Dermis microvascular lymphatic vessel endothelial cell (primary cell): ENCODE results near the gene GAS2L1. TPM values are rescaled to one million over a fixed set of nuclear protein-coding genes. Genes with fewer than 3 reads are reported as not detected.

ENCODE experiments used
- DNase-seq, 2 donors: peaks; one replicate each; pipeline versions ENCODE4 v3.0.0 to v3.0.0-alpha.2; 2010; ENCODE audit warnings: low read depth in 2 of 2
- total RNA-seq: library from RNA; depleted of rRNA; stranded (reverse); fragments of >200 nt; gene quantifications from 2 replicates; pipeline ENCODE4 v1.2.1, GENCODE V29; 2014

GAS2L1 gene
- total RNA-seq, 1 donor from 2014 or later = 11.8 TPM

DNA sequence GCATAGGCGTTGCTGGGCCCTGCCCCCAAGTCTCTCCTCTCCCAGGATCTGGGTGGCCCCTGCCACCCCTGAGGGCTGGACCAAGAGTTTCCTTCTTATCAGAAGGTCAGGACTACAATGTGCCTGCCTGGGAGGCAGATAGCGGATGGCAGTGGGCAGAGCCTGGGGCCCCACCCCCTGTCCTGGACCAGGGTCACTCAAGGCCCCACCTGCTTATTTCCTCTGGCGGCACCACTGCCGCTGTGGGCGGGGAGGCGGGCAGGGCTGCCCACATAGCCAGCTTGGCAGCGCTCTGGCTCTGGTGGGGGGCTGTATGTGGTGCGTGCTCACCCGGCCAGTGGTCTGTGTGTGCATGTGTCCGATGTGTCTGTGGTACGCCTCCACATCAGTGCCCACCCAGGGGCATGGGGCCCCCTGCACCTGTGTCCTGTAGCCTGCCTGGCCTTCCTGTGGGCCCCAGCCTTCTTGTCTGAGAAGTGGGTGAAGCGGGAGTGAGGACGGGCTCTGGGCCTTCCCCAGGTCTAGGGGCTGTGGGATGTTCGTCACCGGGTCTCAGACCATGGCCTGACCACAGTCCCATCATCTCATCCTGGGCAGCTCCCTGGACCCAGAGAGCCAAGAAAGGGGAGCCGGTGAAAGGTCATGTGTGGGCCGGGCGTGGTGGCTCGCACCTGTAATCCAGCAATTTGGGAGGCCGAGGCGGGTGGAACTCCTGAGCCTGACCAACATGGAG is 3.0 kb downstream of the GAS2L1 start:
- peak in 1 of 2 donors; percentile 76 for DNase-seq

DNA sequence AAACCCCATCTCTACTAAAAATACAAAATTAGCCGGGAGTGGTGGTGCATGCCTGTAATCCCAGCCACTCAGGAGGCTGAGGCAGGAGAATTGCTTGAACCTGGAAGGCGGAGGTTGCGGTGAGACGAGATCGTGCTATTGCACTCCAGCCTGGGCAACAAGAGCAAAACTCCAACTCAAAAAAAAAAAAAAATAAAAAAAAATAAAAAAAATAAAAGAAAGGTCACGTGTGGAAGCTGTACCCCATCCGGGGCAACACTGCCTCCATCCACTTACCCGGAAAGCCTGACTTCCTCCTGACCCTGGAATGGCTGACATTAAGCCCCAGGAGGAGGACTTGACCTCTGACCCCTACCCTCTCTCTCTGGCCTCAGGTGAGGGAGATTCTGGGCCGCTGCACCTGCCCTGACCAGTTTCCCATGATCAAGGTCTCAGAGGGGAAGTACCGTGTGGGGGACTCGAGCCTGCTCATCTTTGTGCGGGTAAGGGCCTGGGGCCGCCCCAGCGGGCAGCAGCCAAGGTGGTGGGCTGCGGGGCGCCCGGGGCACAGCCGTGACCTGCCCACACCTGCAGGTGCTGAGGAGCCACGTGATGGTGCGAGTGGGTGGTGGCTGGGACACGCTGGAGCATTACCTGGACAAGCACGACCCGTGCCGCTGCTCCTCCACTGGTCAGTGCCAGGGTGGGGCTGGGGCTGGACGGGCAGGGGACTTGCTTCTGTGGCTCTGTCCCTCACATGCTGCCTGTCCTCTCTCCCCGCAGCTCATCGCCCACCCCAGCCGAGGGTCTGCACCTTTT is 3.8 kb downstream of the GAS2L1 start:
- peak in 1 of 2 donors; percentile 12 for DNase-seq

- peak; percentile 94 to 99 for DNase-seq
Observed at GRCh38 chr22:29310863-29311339, 4.5 kb downstream of the GAS2L1 start.

DNA sequence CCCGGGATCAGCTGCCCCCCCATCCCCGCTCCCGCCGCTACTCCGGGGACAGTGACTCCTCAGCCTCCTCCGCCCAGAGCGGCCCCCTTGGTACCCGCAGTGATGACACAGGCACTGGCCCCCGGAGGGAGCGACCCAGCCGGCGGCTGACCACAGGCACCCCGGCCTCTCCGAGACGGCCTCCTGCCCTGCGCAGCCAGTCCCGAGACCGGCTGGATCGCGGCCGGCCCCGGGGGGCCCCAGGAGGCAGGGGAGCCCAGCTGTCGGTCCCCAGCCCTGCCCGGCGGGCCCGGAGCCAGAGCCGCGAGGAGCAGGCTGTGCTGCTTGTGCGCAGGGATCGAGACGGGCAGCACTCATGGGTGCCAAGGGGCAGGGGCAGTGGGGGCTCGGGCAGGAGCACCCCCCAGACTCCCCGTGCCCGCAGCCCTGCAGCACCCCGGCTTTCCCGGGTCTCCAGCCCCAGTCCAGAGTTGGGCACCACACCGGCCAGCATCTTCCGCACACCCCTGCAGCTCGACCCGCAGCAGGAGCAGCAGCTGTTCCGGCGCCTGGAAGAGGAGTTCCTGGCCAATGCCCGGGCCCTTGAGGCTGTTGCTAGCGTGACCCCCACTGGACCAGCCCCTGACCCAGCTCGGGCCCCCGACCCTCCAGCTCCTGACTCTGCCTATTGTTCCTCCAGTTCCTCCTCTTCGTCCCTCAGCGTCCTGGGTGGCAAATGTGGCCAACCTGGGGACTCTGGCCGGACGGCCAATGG is 5.2 kb downstream of the GAS2L1 start:
- no peak for DNase-seq

GRCh38 chr22:29312218-29313125 is 6.0 kb downstream of the GAS2L1 start:
- DNase-seq = no peak

GRCh38 chr22:29313126-29313575 is 6.7 kb downstream of the GAS2L1 start:
- peak in 1 of 2 donors; percentile 76 for DNase-seq

GRCh38 chr22:29313576-29314466 is 7.4 kb downstream of the GAS2L1 start:
- no peak for DNase-seq

DNA sequence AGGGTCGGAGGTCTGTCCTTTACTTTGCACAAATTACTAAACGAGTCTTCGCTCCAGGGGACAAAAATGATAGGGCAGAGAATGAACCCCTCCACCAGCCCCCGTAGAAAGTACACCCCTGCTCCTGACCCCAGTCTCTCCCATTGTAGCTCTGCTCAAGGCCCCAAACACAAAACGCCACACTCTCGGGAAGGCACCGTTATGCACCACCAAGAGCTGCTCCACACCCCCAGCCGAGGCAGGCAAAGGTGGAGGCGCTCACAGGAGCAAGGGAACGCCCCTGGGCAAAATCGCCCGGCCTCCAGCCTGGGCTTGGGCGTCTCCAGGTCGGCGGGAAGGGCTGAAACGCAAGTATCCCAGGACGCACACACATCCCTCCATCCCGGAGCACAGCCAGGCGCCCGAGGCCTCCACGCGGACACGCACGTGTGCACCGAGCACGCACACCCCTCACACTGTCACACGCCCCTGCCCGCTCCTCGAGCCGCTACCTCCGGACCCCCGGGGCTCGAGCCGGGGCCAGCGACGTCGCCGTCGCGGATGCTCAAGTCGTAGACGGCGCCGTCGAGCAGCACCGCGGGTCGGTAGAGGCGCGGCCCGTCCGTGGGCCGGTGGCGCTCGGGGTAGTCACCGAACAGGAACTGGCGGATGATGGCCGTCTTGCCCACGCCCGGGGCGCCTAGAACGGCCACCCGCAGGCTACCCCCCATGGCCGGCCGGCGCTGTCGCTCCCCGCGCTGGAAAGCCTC is 8.3 kb downstream of the GAS2L1 start:
- no peak for DNase-seq

DNA sequence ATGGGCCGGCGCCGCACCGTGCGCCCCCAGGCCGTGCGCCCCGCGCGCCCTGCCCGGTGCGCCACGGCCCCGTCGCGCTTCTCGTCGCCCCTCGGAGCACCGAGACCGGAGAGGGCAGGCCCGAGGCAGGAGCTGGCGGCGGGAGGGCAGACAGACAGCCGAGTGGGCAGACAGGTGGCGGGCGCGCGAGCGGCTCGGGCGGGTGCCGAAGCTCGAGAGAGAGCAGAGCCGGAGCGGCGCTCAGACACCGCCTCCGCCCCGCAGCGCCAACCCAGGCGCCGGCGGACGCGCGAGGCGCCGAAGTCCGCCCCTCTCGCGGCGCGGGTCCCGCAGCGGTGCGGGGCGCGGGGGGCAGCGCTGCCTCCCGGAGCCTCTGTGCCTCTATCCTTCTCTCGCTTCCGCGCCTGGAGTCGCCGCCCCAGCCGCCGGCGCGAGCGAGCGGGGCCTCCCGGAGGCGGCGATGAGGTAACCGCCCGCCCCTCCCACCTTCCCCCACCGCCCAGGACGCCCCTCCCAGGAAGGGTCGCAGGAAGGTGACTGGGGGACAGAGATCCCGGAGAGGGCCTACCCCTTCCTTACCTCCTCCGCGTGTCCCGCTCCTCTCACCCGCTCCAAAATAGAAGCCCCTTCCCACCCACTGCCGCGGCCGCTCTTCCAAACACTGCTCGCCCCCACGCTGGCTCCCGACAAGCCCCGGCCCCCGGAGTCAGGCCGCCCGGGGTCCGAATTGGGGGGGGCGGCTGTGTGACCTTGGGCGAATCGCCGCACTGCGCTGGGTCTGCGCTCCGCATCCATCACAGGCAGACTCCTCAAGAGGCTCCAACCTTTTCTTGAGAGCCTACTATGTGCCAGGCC is 9.1 kb downstream of the GAS2L1 start, which contains the start of gene RASL10A:
RASL10A (minus strand) TSS at position 412 of the 855 bp plus-strand sequence. CDS start 451 bp downstream, outside the sequence.
- peak in 1 of 2 donors; percentile 32 for DNase-seq

- no peak for DNase-seq
Observed at GRCh38 chr22:29316141-29316828, 9.8 kb downstream of the GAS2L1 start.

- no peak for DNase-seq
Observed at GRCh38 chr22:29317827-29318454, 11.5 kb downstream of the GAS2L1 start.

GRCh38 chr22:29319072-29319471 is 12.6 kb downstream of the GAS2L1 start:
- DNase-seq = no peak

GRCh38 chr22:29320546-29320945 is 14.1 kb downstream of the GAS2L1 start:
- DNase-seq = no peak

- DNase-seq = no peak
Observed at GRCh38 chr22:29323641-29324040, 17.2 kb downstream of the GAS2L1 start.

- no peak for DNase-seq
Observed at GRCh38 chr22:29325356-29325755, 18.9 kb downstream of the GAS2L1 start.

- DNase-seq = no peak
Observed at GRCh38 chr22:29325785-29326315, 19.4 kb downstream of the GAS2L1 start.

DNA sequence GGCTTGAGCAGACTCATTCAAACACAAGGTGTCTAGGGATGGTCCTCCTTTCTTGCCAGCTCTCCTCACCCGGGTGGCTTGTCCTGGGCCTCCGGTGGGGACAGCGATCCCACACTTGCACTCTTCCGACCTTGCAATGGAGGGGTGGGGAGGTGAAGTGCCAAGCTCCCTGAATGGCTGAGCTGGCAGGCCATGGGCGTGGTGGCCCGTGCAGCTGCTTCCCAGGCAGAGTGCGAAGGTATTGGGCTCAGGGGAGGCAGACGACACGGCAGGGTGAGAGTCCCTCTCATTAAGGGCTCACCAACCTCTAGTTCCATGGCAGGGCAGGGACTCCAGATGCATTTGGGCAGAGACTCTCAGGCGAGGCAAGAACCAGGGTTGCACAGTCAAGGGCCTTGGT is 20.0 kb downstream of the GAS2L1 start:
- no peak for DNase-seq
